PFSK-1 (cell line): Measurements from ENCODE around the gene TOM1L2.

Experiments
- FOXP2 ChIP-seq: optimal IDR thresholded peaks from 2 replicates; pipeline ENCODE3; 2011; ENCODE audit warnings: borderline replicate concordance, control low read depth, inconsistent platforms; ENCODE audit not compliant: insufficient read depth; ENCODE audit errors: extremely low read length, extremely low read depth
- POLR2AphosphoS5 ChIP-seq: IDR thresholded peaks from 2 replicates; pipeline ENCODE4 v1.6.1; 2012; ENCODE audit warnings: low read depth, mild to moderate bottlenecking, control low read depth, low read length, moderate library complexity
- REST ChIP-seq, 2 experiments: IDR thresholded peaks; 2 replicates each; pipeline versions ENCODE4 v1.6.1 to v1.8.0; 2011 to 2012; ENCODE audit warnings: low read depth in 2 of 2, low read length in 2 of 2, control low read depth in 1 of 2, inconsistent platforms in 1 of 2, mild to moderate bottlenecking in 1 of 2, moderate library complexity in 1 of 2; ENCODE audit not compliant: insufficient read depth in 1 of 2
- SIN3A ChIP-seq: IDR thresholded peaks from 2 replicates; pipeline ENCODE4 v1.6.1; 2012; ENCODE audit warnings: mild to moderate bottlenecking, low read length, moderate library complexity, borderline replicate concordance; ENCODE audit not compliant: insufficient read depth
- TAF1 ChIP-seq: IDR thresholded peaks from 2 replicates; pipeline ENCODE4 v1.6.1; 2012; ENCODE audit warnings: low read length, control low read depth, borderline replicate concordance; ENCODE audit not compliant: insufficient read depth

TOM1L2 gene

GRCh38 chr17:17887752-17888304, 84.4 kb downstream of the TOM1L2 start:
- TF ChIP-seq FOXP2, result no peak
- no peak for TF ChIP-seq SIN3A
- TF ChIP-seq TAF1, result no peak
- TF ChIP-seq POLR2AphosphoS5, result no peak
- TF ChIP-seq REST (IDR thresholded peaks at IDR 0.05; ENCODE audit: insufficient read depth in 1 of 2, low read depth in 2 of 2, low read length in 2 of 2), result no peak

GRCh38 chr17:17886726-17887125, 85.5 kb downstream of the TOM1L2 start:
- TF ChIP-seq TAF1 (no peak), POLR2AphosphoS5 (no peak), FOXP2 (no peak), REST (IDR thresholded peaks at IDR 0.05; ENCODE audit: insufficient read depth in 1 of 2, low read depth in 2 of 2, low read length in 2 of 2) (no peak), SIN3A (no peak)

GRCh38 chr17:17886226-17886625, 86.0 kb downstream of the TOM1L2 start:
- TF ChIP-seq REST (IDR thresholded peaks at IDR 0.05; ENCODE audit: insufficient read depth in 1 of 2, low read depth in 2 of 2, low read length in 2 of 2) (no peak), SIN3A (no peak), POLR2AphosphoS5 (no peak), FOXP2 (no peak), TAF1 (no peak)

- TF ChIP-seq TAF1 (no peak), REST (IDR thresholded peaks at IDR 0.05; ENCODE audit: insufficient read depth in 1 of 2, low read depth in 2 of 2, low read length in 2 of 2) (no peak), SIN3A (no peak), FOXP2 (no peak), POLR2AphosphoS5 (no peak)
These were observed 87.5 kb downstream of the TOM1L2 start for GRCh38 chr17:17884391-17885357.
